ENCODE data around the gene ODR4. TPM values are rescaled to one million over a fixed set of nuclear protein-coding genes. Genes with fewer than 3 reads are reported as not detected.

ODR4 gene
- total and polyA plus RNA-seq, 4 donors, result 8.7 to 25.8 (median 13.9) TPM

- H3K4me1 ChIP-seq (ENCODE audit: control insufficient read depth in 4 of 4, insufficient read depth in 4 of 4, low read length in 3 of 4), result no peaks in the 10 kb centered on the region
- no peak overlapping the region for H3K9ac ChIP-seq (ENCODE audit: low read depth in 1 of 2, low read length in 2 of 2)
- H3K27me3 ChIP-seq (ENCODE audit: control insufficient read depth in 4 of 4, insufficient read depth in 4 of 4, low read length in 3 of 4), result no peaks in the 10 kb centered on the region
- TF ChIP-seq NR2F2 (IDR thresholded peaks at IDR 0.05), result no peak
- no peak for TF ChIP-seq RAD21 (IDR thresholded peaks at IDR 0.05)
- no peak for TF ChIP-seq SP1 (IDR thresholded peaks at IDR 0.05)
- TF ChIP-seq, protein P1, sequence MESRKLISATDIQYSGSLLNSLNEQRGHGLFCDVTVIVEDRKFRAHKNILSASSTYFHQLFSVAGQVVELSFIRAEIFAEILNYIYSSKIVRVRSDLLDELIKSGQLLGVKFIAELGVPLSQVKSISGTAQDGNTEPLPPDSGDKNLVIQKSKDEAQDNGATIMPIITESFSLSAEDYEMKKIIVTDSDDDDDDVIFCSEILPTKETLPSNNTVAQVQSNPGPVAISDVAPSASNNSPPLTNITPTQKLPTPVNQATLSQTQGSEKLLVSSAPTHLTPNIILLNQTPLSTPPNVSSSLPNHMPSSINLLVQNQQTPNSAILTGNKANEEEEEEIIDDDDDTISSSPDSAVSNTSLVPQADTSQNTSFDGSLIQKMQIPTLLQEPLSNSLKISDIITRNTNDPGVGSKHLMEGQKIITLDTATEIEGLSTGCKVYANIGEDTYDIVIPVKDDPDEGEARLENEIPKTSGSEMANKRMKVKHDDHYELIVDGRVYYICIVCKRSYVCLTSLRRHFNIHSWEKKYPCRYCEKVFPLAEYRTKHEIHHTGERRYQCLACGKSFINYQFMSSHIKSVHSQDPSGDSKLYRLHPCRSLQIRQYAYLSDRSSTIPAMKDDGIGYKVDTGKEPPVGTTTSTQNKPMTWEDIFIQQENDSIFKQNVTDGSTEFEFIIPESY (IDR thresholded peaks at IDR 0.05), result no peak
- no peak for TF ChIP-seq RXRA (IDR thresholded peaks at IDR 0.05)
- TF ChIP-seq TAF1 (conservative IDR thresholded peaks at IDR 0.05), result no peak
- TF ChIP-seq, protein P2, sequence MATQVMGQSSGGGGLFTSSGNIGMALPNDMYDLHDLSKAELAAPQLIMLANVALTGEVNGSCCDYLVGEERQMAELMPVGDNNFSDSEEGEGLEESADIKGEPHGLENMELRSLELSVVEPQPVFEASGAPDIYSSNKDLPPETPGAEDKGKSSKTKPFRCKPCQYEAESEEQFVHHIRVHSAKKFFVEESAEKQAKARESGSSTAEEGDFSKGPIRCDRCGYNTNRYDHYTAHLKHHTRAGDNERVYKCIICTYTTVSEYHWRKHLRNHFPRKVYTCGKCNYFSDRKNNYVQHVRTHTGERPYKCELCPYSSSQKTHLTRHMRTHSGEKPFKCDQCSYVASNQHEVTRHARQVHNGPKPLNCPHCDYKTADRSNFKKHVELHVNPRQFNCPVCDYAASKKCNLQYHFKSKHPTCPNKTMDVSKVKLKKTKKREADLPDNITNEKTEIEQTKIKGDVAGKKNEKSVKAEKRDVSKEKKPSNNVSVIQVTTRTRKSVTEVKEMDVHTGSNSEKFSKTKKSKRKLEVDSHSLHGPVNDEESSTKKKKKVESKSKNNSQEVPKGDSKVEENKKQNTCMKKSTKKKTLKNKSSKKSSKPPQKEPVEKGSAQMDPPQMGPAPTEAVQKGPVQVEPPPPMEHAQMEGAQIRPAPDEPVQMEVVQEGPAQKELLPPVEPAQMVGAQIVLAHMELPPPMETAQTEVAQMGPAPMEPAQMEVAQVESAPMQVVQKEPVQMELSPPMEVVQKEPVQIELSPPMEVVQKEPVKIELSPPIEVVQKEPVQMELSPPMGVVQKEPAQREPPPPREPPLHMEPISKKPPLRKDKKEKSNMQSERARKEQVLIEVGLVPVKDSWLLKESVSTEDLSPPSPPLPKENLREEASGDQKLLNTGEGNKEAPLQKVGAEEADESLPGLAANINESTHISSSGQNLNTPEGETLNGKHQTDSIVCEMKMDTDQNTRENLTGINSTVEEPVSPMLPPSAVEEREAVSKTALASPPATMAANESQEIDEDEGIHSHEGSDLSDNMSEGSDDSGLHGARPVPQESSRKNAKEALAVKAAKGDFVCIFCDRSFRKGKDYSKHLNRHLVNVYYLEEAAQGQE (IDR thresholded peaks at IDR 0.05), result no peak
- TF ChIP-seq FOXA2 (IDR thresholded peaks at IDR 0.05), result no peak
- no peak for TF ChIP-seq HNF4A (conservative IDR thresholded peaks at IDR 0.05)
- TF ChIP-seq, protein P3, sequence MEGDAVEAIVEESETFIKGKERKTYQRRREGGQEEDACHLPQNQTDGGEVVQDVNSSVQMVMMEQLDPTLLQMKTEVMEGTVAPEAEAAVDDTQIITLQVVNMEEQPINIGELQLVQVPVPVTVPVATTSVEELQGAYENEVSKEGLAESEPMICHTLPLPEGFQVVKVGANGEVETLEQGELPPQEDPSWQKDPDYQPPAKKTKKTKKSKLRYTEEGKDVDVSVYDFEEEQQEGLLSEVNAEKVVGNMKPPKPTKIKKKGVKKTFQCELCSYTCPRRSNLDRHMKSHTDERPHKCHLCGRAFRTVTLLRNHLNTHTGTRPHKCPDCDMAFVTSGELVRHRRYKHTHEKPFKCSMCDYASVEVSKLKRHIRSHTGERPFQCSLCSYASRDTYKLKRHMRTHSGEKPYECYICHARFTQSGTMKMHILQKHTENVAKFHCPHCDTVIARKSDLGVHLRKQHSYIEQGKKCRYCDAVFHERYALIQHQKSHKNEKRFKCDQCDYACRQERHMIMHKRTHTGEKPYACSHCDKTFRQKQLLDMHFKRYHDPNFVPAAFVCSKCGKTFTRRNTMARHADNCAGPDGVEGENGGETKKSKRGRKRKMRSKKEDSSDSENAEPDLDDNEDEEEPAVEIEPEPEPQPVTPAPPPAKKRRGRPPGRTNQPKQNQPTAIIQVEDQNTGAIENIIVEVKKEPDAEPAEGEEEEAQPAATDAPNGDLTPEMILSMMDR (IDR thresholded peaks at IDR 0.05; ENCODE audit: low read depth, low read length, missing input control), result no peak
- no peak for TF ChIP-seq YY1 (IDR thresholded peaks at IDR 0.05)
- TF ChIP-seq, protein P4, sequence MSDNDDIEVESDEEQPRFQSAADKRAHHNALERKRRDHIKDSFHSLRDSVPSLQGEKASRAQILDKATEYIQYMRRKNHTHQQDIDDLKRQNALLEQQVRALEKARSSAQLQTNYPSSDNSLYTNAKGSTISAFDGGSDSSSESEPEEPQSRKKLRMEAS (IDR thresholded peaks at IDR 0.05), result no peak
- H3K27ac ChIP-seq (ENCODE audit: low read depth in 1 of 2, low read length in 2 of 2), result no peak overlapping the region
- H3K9me3 ChIP-seq (ENCODE audit: control insufficient read depth in 4 of 4, low read length in 3 of 4), result no peaks in the 10 kb centered on the region
- no peak overlapping the region for H3K4me3 ChIP-seq (ENCODE audit: low read depth in 1 of 3, low read length in 3 of 3)
- no peak for DNase-seq (ENCODE audit: low spot score)
- peaks cover 2 to 17% (median 14%) of the 10 kb centered on the region in 4 donors for H3K36me3 ChIP-seq (ENCODE audit: control insufficient read depth in 4 of 4, insufficient read depth in 3 of 4, low read depth in 1 of 4, low read length in 3 of 4)
- WGBS, result 87% methylated on average over 1 of the region's 1 CpG
These were observed 45.3 kb downstream of the ODR4 start for GRCh38 chr1:186420923-186421322.

DNA sequence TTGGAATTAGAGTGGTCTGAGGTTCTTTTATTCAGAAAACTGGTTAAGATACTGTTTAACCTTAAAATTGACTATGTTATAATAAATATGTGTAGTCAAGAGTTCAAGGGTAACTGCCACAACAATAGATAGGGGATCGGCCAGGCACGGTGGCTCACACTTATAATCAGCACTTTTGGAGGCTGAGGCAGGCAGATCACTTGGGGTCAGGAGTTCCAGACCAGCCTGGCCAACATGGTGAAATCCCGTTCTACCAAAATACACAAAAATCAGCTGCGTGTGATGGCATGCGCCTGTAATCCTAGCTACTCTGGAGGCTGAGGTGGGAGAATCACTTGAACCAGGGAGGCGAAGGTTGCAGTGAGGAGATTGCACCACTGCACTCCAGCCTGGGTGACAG is 45.8 kb downstream of the ODR4 start:
- TF ChIP-seq, protein P2 (IDR thresholded peaks at IDR 0.05), result no peak
- TF ChIP-seq TAF1 (conservative IDR thresholded peaks at IDR 0.05), result no peak
- no peak for TF ChIP-seq FOXA2 (IDR thresholded peaks at IDR 0.05)
- TF ChIP-seq, protein P1 (IDR thresholded peaks at IDR 0.05), result no peak
- no peak for TF ChIP-seq RAD21 (IDR thresholded peaks at IDR 0.05)
- TF ChIP-seq GABPA (IDR thresholded peaks at IDR 0.05 in 1 of 2, conservative IDR thresholded peaks at IDR 0.05 in 1 of 2), result no peak
- TF ChIP-seq, protein P4 (IDR thresholded peaks at IDR 0.05), result no peak
- no peak for TF ChIP-seq NR2F2 (IDR thresholded peaks at IDR 0.05)
- TF ChIP-seq, protein P3 (IDR thresholded peaks at IDR 0.05; ENCODE audit: low read depth, low read length, missing input control), result no peak
- no peak for TF ChIP-seq HNF4A (conservative IDR thresholded peaks at IDR 0.05)
- no peak for TF ChIP-seq FOXA1 (IDR thresholded peaks at IDR 0.05)
- TF ChIP-seq SP1 (IDR thresholded peaks at IDR 0.05), result no peak
- WGBS, result 87% methylated on average over 6 of the region's 6 CpGs
- no peak overlapping the region for H3K27ac ChIP-seq (ENCODE audit: low read depth in 1 of 2, low read length in 2 of 2)

More for the DNA sequence above, 45.8 kb downstream of the ODR4 start:
- no peaks in the 10 kb centered on the region for H3K4me1 ChIP-seq (ENCODE audit: control insufficient read depth in 4 of 4, insufficient read depth in 4 of 4, low read length in 3 of 4)
- no peaks in the 10 kb centered on the region for H3K9me3 ChIP-seq (ENCODE audit: control insufficient read depth in 4 of 4, low read length in 3 of 4)
- no peaks in the 10 kb centered on the region for H3K27me3 ChIP-seq (ENCODE audit: control insufficient read depth in 4 of 4, insufficient read depth in 4 of 4, low read length in 3 of 4)
- H3K9ac ChIP-seq (ENCODE audit: low read depth in 1 of 2, low read length in 2 of 2), result no peak overlapping the region
- no peak overlapping the region for H3K4me3 ChIP-seq (ENCODE audit: low read depth in 1 of 3, low read length in 3 of 3)
- H3K36me3 ChIP-seq (ENCODE audit: control insufficient read depth in 4 of 4, insufficient read depth in 3 of 4, low read depth in 1 of 4, low read length in 3 of 4), result peaks cover 2 to 17% (median 14%) of the 10 kb centered on the region in 4 donors
- DNase-seq (ENCODE audit: low spot score), result no peak

Data from liver (tissue), 9 donors.